Fibroblast of pulmonary artery (primary cell): Measurements from ENCODE around the gene NAV1.
A peak's percentile ranks its signal among the peaks of the same experiment; 100 is the strongest.

ENCODE experiments used
- DNase-seq: peaks from one replicate; pipeline ENCODE4 v3.0.0-alpha.2; 2010; ENCODE audit warnings: low read depth
- H3K4me3 ChIP-seq: replicated peaks from 2 replicates; pipeline ENCODE4 v1.5.1; 2011; ENCODE audit warnings: low read depth, mild to moderate bottlenecking, control low read depth, low read length, moderate library complexity
- CTCF ChIP-seq: IDR thresholded peaks from 2 replicates; pipeline ENCODE4 v1.5.1; 2011; ENCODE audit warnings: mild to moderate bottlenecking, control low read depth, low read length, inconsistent platforms; ENCODE audit errors: missing control alignments

NAV1 gene

GRCh38 chr1:201499795-201500669, 38.9 kb upstream of the NAV1 start:
- TF ChIP-seq CTCF, result no peak
- no peak overlapping the region for H3K4me3 ChIP-seq
- DNase-seq, result peak; percentile 39

- no peak overlapping the region for H3K4me3 ChIP-seq
- no peak for TF ChIP-seq CTCF
- DNase-seq, result peak; percentile 55
Measured at GRCh38 chr1:201500670-201501120, 38.2 kb upstream of the NAV1 start.

- TF ChIP-seq CTCF, result no peak
- DNase-seq, result peak; percentile 52
- H3K4me3 ChIP-seq, result no peak overlapping the region
Measured at GRCh38 chr1:201501144-201501543, 37.8 kb upstream of the NAV1 start.

- DNase-seq, result no peak
- H3K4me3 ChIP-seq, result no peak overlapping the region
- TF ChIP-seq CTCF, result no peak
Measured at GRCh38 chr1:201501812-201502510, 37.0 kb upstream of the NAV1 start.

- DNase-seq, result no peak
- H3K4me3 ChIP-seq, result no peak overlapping the region
- TF ChIP-seq CTCF, result no peak
Measured at GRCh38 chr1:201502511-201502857, 36.4 kb upstream of the NAV1 start.

- DNase-seq, result peak; percentile 99
- peak overlapping the region; percentile 85 for H3K4me3 ChIP-seq
- TF ChIP-seq CTCF, result no peak
Measured at GRCh38 chr1:201503397-201504176, 35.3 kb upstream of the NAV1 start.
